PFSK-1 (cell line): ENCODE results near the gene TBPL1.

Experiments used
- POLR2AphosphoS5 ChIP-seq: IDR thresholded peaks from 2 replicates; pipeline ENCODE4 v1.6.1; 2012; ENCODE audit warnings: low read depth, mild to moderate bottlenecking, control low read depth, low read length, moderate library complexity
- SIN3A ChIP-seq: IDR thresholded peaks from 2 replicates; pipeline ENCODE4 v1.6.1; 2012; ENCODE audit warnings: mild to moderate bottlenecking, low read length, moderate library complexity, borderline replicate concordance; ENCODE audit not compliant: insufficient read depth

DNA sequence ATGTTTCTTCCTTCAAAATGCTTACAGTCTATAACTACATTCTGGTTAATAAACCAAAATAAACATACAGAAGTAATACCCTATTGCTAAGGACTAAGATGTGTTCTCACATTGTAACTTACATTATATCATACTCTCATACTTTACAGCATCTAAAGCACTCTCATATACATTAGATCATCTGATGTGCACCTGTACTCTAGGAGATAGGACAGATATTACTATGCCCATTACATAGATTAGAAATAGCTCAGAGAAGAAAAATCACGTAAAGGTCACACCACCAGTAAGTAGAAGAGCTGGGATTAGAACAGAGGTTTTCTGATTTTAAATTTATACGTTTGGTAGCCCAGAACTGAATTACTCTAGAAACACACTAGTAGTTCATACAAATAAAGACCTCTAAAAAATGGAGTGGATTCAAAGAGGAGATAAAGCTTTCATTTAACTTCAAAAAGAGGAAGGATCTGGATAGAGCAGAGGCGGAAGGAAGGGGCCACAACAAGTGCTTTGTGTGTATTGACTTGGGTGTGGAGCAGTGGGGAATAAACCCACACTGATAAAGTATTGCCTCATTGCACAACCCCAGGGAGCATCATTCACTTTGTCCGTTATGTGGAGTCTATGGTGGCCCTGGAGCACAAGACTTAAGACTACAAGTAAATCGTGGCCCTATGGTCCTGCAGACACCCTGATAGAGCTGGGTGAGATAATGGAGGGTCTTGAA is 68.5 kb downstream of the TBPL1 start:
- TF ChIP-seq SIN3A, result no peak
- TF ChIP-seq POLR2AphosphoS5, result no peak
